ENCODE results near the gene PSMG2.

GRCh38 chr18:12749121-12749520 lies 46.3 kb downstream of the PSMG2 start:
- TF ChIP-seq, protein P1, sequence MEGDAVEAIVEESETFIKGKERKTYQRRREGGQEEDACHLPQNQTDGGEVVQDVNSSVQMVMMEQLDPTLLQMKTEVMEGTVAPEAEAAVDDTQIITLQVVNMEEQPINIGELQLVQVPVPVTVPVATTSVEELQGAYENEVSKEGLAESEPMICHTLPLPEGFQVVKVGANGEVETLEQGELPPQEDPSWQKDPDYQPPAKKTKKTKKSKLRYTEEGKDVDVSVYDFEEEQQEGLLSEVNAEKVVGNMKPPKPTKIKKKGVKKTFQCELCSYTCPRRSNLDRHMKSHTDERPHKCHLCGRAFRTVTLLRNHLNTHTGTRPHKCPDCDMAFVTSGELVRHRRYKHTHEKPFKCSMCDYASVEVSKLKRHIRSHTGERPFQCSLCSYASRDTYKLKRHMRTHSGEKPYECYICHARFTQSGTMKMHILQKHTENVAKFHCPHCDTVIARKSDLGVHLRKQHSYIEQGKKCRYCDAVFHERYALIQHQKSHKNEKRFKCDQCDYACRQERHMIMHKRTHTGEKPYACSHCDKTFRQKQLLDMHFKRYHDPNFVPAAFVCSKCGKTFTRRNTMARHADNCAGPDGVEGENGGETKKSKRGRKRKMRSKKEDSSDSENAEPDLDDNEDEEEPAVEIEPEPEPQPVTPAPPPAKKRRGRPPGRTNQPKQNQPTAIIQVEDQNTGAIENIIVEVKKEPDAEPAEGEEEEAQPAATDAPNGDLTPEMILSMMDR (conservative IDR thresholded peaks at IDR 0.05; ENCODE audit: low read depth, low read length), result no peak
- no peak for TF ChIP-seq MXI1 (IDR thresholded peaks at IDR 0.05; ENCODE audit: borderline replicate concordance, low read depth, low read length)
- TF ChIP-seq POLR2A (IDR thresholded peaks at IDR 0.05; ENCODE audit: low read depth, low read length), result no peak
- no peak for TF ChIP-seq CEBPB (IDR thresholded peaks at IDR 0.05; ENCODE audit: low read depth, low read length)
- no peak for TF ChIP-seq RFX5 (IDR thresholded peaks at IDR 0.05; ENCODE audit: low read depth, low read length)
- no peak for TF ChIP-seq BHLHE40 (IDR thresholded peaks at IDR 0.05; ENCODE audit: low read depth, low read length)
- TF ChIP-seq USF2 (IDR thresholded peaks at IDR 0.05; ENCODE audit: low read depth, low read length), result no peak
- no peak for TF ChIP-seq RCOR1 (IDR thresholded peaks at IDR 0.05; ENCODE audit: insufficient replicate concordance, low read length)
- no peak for TF ChIP-seq RAD21 (IDR thresholded peaks at IDR 0.05; ENCODE audit: low read length)
- TF ChIP-seq MAFK (IDR thresholded peaks at IDR 0.05; ENCODE audit: low read depth, low read length), result no peak
- no peak for TF ChIP-seq SMC3 (IDR thresholded peaks at IDR 0.05; ENCODE audit: low read depth, low read length)
- no peak for TF ChIP-seq MAZ (IDR thresholded peaks at IDR 0.05; ENCODE audit: borderline replicate concordance, low read depth, low read length)

Measured in IMR-90 (cell line).